Measurements from ENCODE around the gene PROKR1.
"Not testable (repeated sequence)": the region's sequence is repeated elsewhere in the genome, so short reads cannot be mapped to it uniquely, and the experiment has no call there.

DNA sequence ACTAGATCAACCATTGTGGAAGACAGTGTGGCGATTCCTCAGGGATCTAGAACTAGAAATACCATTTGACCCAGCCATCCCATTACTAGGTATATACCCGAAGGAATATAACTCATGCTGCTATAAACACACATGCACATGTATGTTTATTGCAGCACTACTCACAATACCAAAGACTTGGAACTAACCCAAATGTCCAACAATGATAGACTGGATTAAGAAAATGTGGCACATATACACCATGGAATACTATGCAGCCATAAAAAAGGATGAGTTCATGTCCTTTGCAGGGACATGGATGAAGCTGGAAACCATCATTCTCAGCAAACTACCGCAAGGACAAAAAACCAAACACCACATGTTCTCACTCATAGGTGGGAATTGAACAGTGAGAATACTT lies 42.9 kb upstream of the PROKR1 start:
- TF ChIP-seq, protein P1, sequence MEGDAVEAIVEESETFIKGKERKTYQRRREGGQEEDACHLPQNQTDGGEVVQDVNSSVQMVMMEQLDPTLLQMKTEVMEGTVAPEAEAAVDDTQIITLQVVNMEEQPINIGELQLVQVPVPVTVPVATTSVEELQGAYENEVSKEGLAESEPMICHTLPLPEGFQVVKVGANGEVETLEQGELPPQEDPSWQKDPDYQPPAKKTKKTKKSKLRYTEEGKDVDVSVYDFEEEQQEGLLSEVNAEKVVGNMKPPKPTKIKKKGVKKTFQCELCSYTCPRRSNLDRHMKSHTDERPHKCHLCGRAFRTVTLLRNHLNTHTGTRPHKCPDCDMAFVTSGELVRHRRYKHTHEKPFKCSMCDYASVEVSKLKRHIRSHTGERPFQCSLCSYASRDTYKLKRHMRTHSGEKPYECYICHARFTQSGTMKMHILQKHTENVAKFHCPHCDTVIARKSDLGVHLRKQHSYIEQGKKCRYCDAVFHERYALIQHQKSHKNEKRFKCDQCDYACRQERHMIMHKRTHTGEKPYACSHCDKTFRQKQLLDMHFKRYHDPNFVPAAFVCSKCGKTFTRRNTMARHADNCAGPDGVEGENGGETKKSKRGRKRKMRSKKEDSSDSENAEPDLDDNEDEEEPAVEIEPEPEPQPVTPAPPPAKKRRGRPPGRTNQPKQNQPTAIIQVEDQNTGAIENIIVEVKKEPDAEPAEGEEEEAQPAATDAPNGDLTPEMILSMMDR (conservative IDR thresholded peaks at IDR 0.05 in 1 of 2, IDR thresholded peaks at IDR 0.05 in 1 of 2; ENCODE audit: low read depth in 1 of 2, low read length in 2 of 2): not testable (repeated sequence)
- not testable (repeated sequence) for TF ChIP-seq EZH2 (IDR thresholded peaks at IDR 0.05; ENCODE audit: low read length, missing control alignments)

Data from fibroblast of lung (primary cell).